Neuronal stem cell (in vitro differentiated cells): ENCODE results near the gene SMARCD3. TPM values are rescaled to one million over a fixed set of nuclear protein-coding genes. Genes with fewer than 3 reads are reported as not detected.

Experiments
- DNase-seq: peaks from one replicate; pipeline ENCODE4 v3.0.0-alpha.2; 2013; ENCODE audit warnings: low spot score
- H2AFZ ChIP-seq: one replicate; pipeline ENCODE4 v1.6.1; 2013; ENCODE audit warnings: mild to moderate bottlenecking, low read length, inconsistent platforms
- H2AK5ac ChIP-seq: 2 replicates; pipeline ENCODE4 v1.6.1; 2013; ENCODE audit warnings: low read depth, mild to moderate bottlenecking, inconsistent platforms, low read length, moderate library complexity, mixed read lengths
- H2BK120ac ChIP-seq: 2 replicates; pipeline ENCODE4 v1.6.1; 2013; ENCODE audit warnings: low read depth, mild to moderate bottlenecking, inconsistent platforms, low read length, moderate library complexity, mixed read lengths
- H2BK12ac ChIP-seq: one replicate; pipeline ENCODE4 v1.6.1; 2013; ENCODE audit warnings: low read length, inconsistent platforms
- H2BK15ac ChIP-seq: 2 replicates; pipeline ENCODE4 v1.6.1; 2013; ENCODE audit warnings: mild to moderate bottlenecking, low read length, inconsistent platforms, mixed read lengths
- H2BK5ac ChIP-seq: one replicate; pipeline ENCODE4 v1.6.1; 2013; ENCODE audit warnings: inconsistent platforms, mild to moderate bottlenecking, low read length, moderate library complexity
- H3K14ac ChIP-seq: one replicate; pipeline ENCODE4 v1.6.1; 2013; ENCODE audit warnings: low read length, inconsistent platforms
- H3K18ac ChIP-seq: 2 replicates; pipeline ENCODE4 v1.6.1; 2013; ENCODE audit warnings: low read length, inconsistent platforms
- H3K23ac ChIP-seq: 2 replicates; pipeline ENCODE4 v1.6.1; 2013; ENCODE audit warnings: low read depth, mild to moderate bottlenecking, mixed read lengths, low read length, inconsistent platforms; ENCODE audit not compliant: poor library complexity
- H3K27ac ChIP-seq: replicated peaks from 3 replicates; pipeline ENCODE4 v1.5.1; 2013; ENCODE audit warnings: low read length, inconsistent platforms
- H3K27me3 ChIP-seq, 3 experiments: 2 replicates each; pipeline ENCODE4 v1.6.1; 2013; ENCODE audit warnings: low read length in 3 of 3, mild to moderate bottlenecking in 2 of 3, inconsistent platforms in 1 of 3, low read depth in 1 of 3, mixed read lengths in 1 of 3, moderate library complexity in 1 of 3; ENCODE audit not compliant: control insufficient read depth in 3 of 3, insufficient read depth in 3 of 3
- H3K36me3 ChIP-seq, 2 donors: replicated peaks in 1 of 2; 2 replicates each; pipeline ENCODE4 v1.6.1; 2013; ENCODE audit warnings: low read length in 2 of 2; ENCODE audit not compliant: control insufficient read depth in 2 of 2, insufficient read depth in 2 of 2
- H3K4ac ChIP-seq: 2 replicates; pipeline ENCODE4 v1.6.1; 2013; ENCODE audit warnings: inconsistent platforms, mild to moderate bottlenecking, low read length, moderate library complexity
- H3K4me1 ChIP-seq, 2 donors: 1 replicate in 1 of 2; 2 replicates in 1 of 2; pipeline ENCODE4 v1.6.1; 2013; ENCODE audit warnings: low read length in 2 of 2, low read depth in 1 of 2; ENCODE audit not compliant: control insufficient read depth in 2 of 2, insufficient read depth in 1 of 2
- H3K4me2 ChIP-seq: one replicate; pipeline ENCODE4 v1.6.1; 2013; ENCODE audit warnings: mild to moderate bottlenecking, low read length, inconsistent platforms; ENCODE audit not compliant: insufficient read depth, poor library complexity, severe bottlenecking
- H3K4me3 ChIP-seq, 2 donors: 2 replicates each; pipeline ENCODE4 v1.5.1; 2013; ENCODE audit warnings: low read length in 2 of 2, mild to moderate bottlenecking in 2 of 2, inconsistent platforms in 1 of 2, moderate library complexity in 1 of 2
- H3K79me1 ChIP-seq: one replicate; pipeline ENCODE4 v1.6.1; 2013; ENCODE audit warnings: low read depth, mild to moderate bottlenecking, inconsistent platforms, low read length, moderate library complexity
- H3K9ac ChIP-seq: one replicate; pipeline ENCODE4 v1.6.1; 2013; ENCODE audit warnings: mild to moderate bottlenecking, low read depth, low read length, inconsistent platforms; ENCODE audit not compliant: poor library complexity
- H3K9me3 ChIP-seq, 2 donors: replicated peaks in 1 of 2; 2 replicates each; pipeline versions ENCODE3 to v1.6.1; 2013; ENCODE audit warnings: low read length in 2 of 2, mild to moderate bottlenecking in 2 of 2, inconsistent platforms in 1 of 2, low read depth in 1 of 2, mixed read lengths in 1 of 2, moderate library complexity in 1 of 2; ENCODE audit not compliant: control insufficient read depth in 2 of 2, insufficient read depth in 1 of 2
- H4K8ac ChIP-seq: one replicate; pipeline ENCODE4 v1.6.1; 2013; ENCODE audit warnings: low read depth, mild to moderate bottlenecking, inconsistent platforms, low read length, moderate library complexity
- H4K91ac ChIP-seq: one replicate; pipeline ENCODE4 v1.6.1; 2013; ENCODE audit warnings: low read length, low read depth, mild to moderate bottlenecking, inconsistent platforms; ENCODE audit not compliant: poor library complexity
- WGBS, 2 donors: extraction: QIAGEN DNeasy Blood & Tissue Kit; methylation state at CpG; one replicate each; pipeline ENCODE4 v1.1.7; 2013; ENCODE audit warnings: missing lambda C conversion rate in 2 of 2, mixed read lengths in 1 of 2; ENCODE audit not compliant: insufficient read length in 2 of 2, insufficient replicate concordance in 1 of 2; ENCODE audit errors: extremely low coverage in 2 of 2; 5-methylcytosine and 5-hydroxymethylcytosine counted together
- polyA plus RNA-seq, 2 experiments: library from polyadenylated mRNA; stranded (reverse); fragments of 200-250 nt; gene quantifications; one replicate each; pipeline ENCODE4 v1.2.3, GENCODE V29; 2013

SMARCD3 gene
- 32.4 TPM for polyA plus RNA-seq (2013, experiment 1 of 2)
- polyA plus RNA-seq (2013, experiment 2 of 2): 33.6 TPM

DNA sequence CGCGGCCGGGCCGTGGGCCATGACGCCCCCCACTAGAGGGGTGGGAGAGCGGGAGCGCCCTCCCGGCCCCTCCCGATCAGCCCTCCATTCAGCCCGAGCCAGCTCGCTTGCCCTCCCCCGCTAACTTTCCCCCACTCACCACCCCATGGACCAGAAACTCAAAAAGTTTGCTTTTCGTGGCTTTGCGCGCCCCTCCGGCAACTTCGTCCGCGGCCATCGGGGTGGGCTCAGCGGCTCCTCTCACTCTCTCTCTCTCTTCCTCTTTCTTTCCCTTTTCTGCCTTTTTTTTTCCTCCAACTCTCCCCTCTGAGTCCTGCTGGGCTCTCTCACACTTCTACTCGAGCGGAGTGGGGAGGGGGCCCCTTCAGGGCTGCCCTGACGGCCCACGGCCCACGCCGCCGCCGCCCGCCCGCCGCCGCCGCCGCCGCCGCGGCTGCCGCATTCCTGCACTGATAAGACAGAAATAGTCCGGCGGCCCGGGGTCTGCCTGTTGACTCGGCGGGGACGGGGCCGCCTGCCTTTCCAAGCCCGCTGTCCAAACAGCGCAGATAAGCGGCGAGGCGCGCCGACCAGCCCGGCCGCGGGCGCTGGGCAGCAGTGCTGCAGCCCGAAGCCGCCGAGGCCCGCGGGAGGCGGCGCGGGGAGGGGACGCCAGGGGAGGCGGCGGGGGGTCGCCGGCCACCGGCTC, at the start of gene SMARCD3:
Gene SMARCD3 (minus strand): TSS at position 349 of the 688 bp plus-strand sequence. CDS start 132 bp downstream, at position 217.
- WGBS, 2 donors: no CpG with 5 or more reads among the region's 71 CpGs
- H2BK12ac ChIP-seq: peak within 1 kb of the TSS; percentile 100
- peaks cover 0 to 29% (median 0%) of the 10 kb centered on the region in 3 experiments for H3K27me3 ChIP-seq
- H3K9me3 ChIP-seq: no peaks in the 10 kb centered on the region
- peak within 1 kb of the TSS; percentile 97 for H2BK15ac ChIP-seq
- H3K27ac ChIP-seq: peak within 1 kb of the TSS; percentile 47
- peak within 1 kb of the TSS; percentile 66 for H3K4ac ChIP-seq
- DNase-seq: peak; percentile 67
- peak within 1 kb of the TSS; percentile 95 for H3K4me2 ChIP-seq
- no peak within 1 kb of the TSS for H2BK5ac ChIP-seq
- H4K91ac ChIP-seq: no peak within 1 kb of the TSS
- peak within 1 kb of the TSS; percentile 93 for H2AFZ ChIP-seq
- H4K8ac ChIP-seq: no peak within 1 kb of the TSS
- H3K23ac ChIP-seq: peak within 1 kb of the TSS; percentile 95
- H3K18ac ChIP-seq: peak within 1 kb of the TSS; percentile 99
- peak within 1 kb of the TSS; percentile 75 for H2BK120ac ChIP-seq
- no peaks in the 10 kb centered on the region for H3K36me3 ChIP-seq
- peak within 1 kb of the TSS; percentile 62 to 76 for H3K4me3 ChIP-seq
- H3K4me1 ChIP-seq: peaks cover 52 to 56% of the 10 kb centered on the region in 2 donors
- peak within 1 kb of the TSS; percentile 9 for H3K14ac ChIP-seq
- H3K79me1 ChIP-seq: no peaks in the 10 kb centered on the region
- H3K9ac ChIP-seq: peak within 1 kb of the TSS; percentile 94
- peak within 1 kb of the TSS; percentile 90 for H2AK5ac ChIP-seq

DNA sequence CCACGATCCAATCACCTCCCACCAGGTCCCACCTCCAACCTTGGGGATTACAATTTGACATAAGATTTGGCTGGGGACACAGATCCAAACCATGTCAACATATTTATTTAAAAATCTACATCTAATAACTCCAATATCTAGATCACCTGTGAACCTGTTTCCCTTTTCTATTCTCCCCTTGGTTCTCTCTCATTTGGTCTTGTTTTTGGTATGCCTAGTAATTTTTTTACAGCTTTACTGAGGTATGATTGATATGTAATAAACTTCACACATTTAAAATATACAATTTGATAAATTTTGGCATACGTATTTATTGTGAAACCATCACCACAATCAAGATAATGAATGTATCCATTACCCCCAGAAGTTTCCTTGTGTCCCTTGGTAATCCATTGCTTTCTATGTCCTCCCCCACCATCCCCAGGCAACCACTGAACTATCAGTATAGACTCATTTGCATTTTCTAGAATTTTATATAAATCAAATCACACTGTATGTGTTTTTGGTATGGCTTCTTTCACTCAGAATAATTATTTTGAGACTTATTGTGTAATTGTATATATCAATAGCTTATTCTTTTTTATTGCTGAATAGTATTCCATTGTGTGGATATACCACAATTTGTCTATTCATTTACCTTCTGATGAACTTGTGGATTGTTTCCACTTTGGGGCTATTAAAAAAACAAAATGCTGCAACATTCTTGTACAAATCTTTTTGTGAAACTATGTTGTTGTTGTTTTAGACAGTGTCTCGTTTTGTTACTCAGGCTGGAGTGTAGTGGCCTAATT, 47.9 kb upstream of the SMARCD3 start:
- H4K8ac ChIP-seq: no peak overlapping the region
- H3K4me3 ChIP-seq: no peak overlapping the region
- peaks cover 0 to 2% of the 10 kb centered on the region in 2 donors for H3K4me1 ChIP-seq
- H2AFZ ChIP-seq: no peak overlapping the region
- no CpG with 5 or more reads among the region's 3 CpGs for WGBS, 2 donors
- no peak overlapping the region for H2BK120ac ChIP-seq
- peaks cover 2% of the 10 kb centered on the region for H3K79me1 ChIP-seq
- H3K4me2 ChIP-seq: no peak overlapping the region
- no peak overlapping the region for H2BK15ac ChIP-seq
- no peak overlapping the region for H3K23ac ChIP-seq
- peaks cover 0 to 6% of the 10 kb centered on the region in 2 donors for H3K9me3 ChIP-seq
- H2AK5ac ChIP-seq: no peak overlapping the region
- H3K36me3 ChIP-seq: peaks cover 0 to 4% of the 10 kb centered on the region in 2 donors
- no peak overlapping the region for H2BK12ac ChIP-seq
- H2BK5ac ChIP-seq: no peak overlapping the region
- H4K91ac ChIP-seq: no peak overlapping the region
- no peak overlapping the region for H3K9ac ChIP-seq
- no peak overlapping the region for H3K4ac ChIP-seq
- no peak overlapping the region for H3K18ac ChIP-seq
- no peak for DNase-seq
- no peak overlapping the region for H3K27ac ChIP-seq
- H3K27me3 ChIP-seq: peaks cover 0 to 11% (median 4%) of the 10 kb centered on the region in 3 experiments
- H3K14ac ChIP-seq: no peak overlapping the region

DNA sequence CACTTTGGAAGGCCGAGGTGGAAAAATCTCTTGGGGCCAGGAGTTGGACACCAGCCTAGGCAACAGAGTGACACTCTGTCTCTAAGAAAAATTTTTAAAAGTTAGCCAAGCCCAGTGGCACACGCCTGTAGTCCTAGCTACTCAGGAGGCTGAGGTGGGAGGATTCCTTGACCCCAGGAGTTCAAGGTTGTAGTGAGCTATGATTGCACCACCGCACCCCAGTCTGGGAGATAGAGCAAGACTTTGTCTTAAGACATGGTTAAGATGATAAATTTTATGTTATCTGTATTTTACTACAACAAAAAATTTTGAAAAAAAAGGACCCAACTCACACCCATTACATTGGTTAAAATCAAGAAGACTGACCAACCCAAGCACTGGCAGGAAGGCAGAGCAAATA, 44.4 kb upstream of the SMARCD3 start:
- Histone ChIP-seq H3K18ac (no peak overlapping the region), H2BK15ac (no peak overlapping the region), H3K36me3 (no peaks in the 10 kb centered on the region), H3K4me1 (no peaks in the 10 kb centered on the region), H2AK5ac (no peak overlapping the region), H3K27me3 (peaks cover 0 to 20% (median 0%) of the 10 kb centered on the region in 3 experiments), H3K4me2 (no peak overlapping the region), H3K27ac (no peak overlapping the region), H3K4ac (no peak overlapping the region), H2AFZ (no peak overlapping the region), H3K23ac (no peak overlapping the region), H3K4me3 (no peak overlapping the region), H3K9ac (no peak overlapping the region), H4K91ac (no peak overlapping the region), H3K14ac (no peak overlapping the region), H2BK120ac (no peak overlapping the region), H2BK12ac (no peak overlapping the region), H3K9me3 (no peaks in the 10 kb centered on the region), H4K8ac (no peak overlapping the region), H2BK5ac (no peak overlapping the region), H3K79me1 (no peaks in the 10 kb centered on the region)
- WGBS, 2 donors: no CpG with 5 or more reads among the region's 3 CpGs
- DNase-seq: no peak

DNA sequence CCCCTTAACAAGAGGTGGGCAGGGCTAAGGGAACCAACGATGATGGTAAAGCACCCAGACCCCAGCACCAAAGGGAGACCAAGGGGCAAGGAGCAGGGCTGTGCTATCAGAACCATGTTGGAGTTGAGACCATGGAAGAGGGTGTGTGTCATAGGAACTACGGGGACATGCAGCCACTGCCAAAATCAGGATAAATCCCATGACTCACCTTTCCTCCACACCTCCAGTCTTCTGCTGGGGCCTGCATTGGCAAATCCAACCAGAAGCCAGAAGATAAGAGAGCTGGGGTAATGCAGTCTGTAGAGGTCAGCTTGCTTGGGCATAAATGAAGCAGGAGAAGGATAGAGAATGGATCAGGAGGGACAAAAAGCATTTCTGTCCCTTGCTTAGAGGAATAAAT, 42.7 kb upstream of the SMARCD3 start:
- Histone ChIP-seq H4K91ac (no peak overlapping the region), H3K27me3 (peaks cover 0 to 29% (median 0%) of the 10 kb centered on the region in 3 experiments), H2BK12ac (no peak overlapping the region), H2BK15ac (no peak overlapping the region), H3K79me1 (no peaks in the 10 kb centered on the region), H3K23ac (no peak overlapping the region), H3K4ac (no peak overlapping the region), H3K18ac (no peak overlapping the region), H3K4me1 (no peaks in the 10 kb centered on the region), H2BK120ac (no peak overlapping the region), H3K4me3 (no peak overlapping the region), H3K9me3 (no peaks in the 10 kb centered on the region), H3K9ac (no peak overlapping the region), H3K4me2 (no peak overlapping the region), H3K27ac (no peak overlapping the region), H2AFZ (no peak overlapping the region), H3K14ac (no peak overlapping the region), H3K36me3 (no peaks in the 10 kb centered on the region), H4K8ac (no peak overlapping the region), H2BK5ac (no peak overlapping the region), H2AK5ac (no peak overlapping the region)
- DNase-seq: no peak
- WGBS, 2 donors: no CpG with 5 or more reads among the region's 2 CpGs
